Ovary (tissue), 9 donors: ENCODE measurements around the gene TBXA2R. TPM values are rescaled to one million over a fixed set of nuclear protein-coding genes. Genes with fewer than 3 reads are reported as not detected.
"Not testable (repeated sequence)": the region's sequence is repeated elsewhere in the genome, so short reads cannot be mapped to it uniquely, and the experiment has no call there.

ENCODE experiments used
- DNase-seq, 5 donors: peaks; one replicate each; pipeline ENCODE4 v3.0.0-alpha.2; 2019 to 2020
- H3K27ac ChIP-seq, 2 donors: fragments of 200-600 bp; one replicate each; pipeline versions ENCODE4 v1.5.1 to v1.8.0; 2019 to 2022
- H3K27me3 ChIP-seq: fragments of 200-600 bp; one replicate; pipeline ENCODE4 v1.8.0; 2022
- H3K36me3 ChIP-seq: fragments of 200-600 bp; sonication (generic); one replicate; pipeline ENCODE4 v1.5.1; 2019
- H3K4me1 ChIP-seq: one replicate; pipeline ENCODE4 v1.8.1; 2013; ENCODE audit warnings: mild to moderate bottlenecking, moderate library complexity; ENCODE audit not compliant: insufficient read depth
- H3K4me3 ChIP-seq: fragments of 200-600 bp; sonication (generic); one replicate; pipeline ENCODE4 v1.5.1; 2017
- H3K9me3 ChIP-seq, 2 donors: fragments of 200-600 bp in 1 of 2; sonication (generic) in 1 of 2; one replicate each; pipeline versions ENCODE4 v1.5.1 to v1.8.1; 2013 to 2019; ENCODE audit warnings: mild to moderate bottlenecking in 1 of 2, moderate library complexity in 1 of 2
- CTCF ChIP-seq, 3 donors: fragments of 450-650 bp in 2 of 3; fragments of 200-600 bp in 1 of 3; IDR thresholded peaks; one replicate each; pipeline versions ENCODE4 v1.5.1 to v1.8.0; 2016 to 2022; ENCODE audit warnings: antibody characterized with exemption in 3 of 3, mild to moderate bottlenecking in 1 of 3
- EP300 ChIP-seq: sonication (generic); formaldehyde crosslinking; IDR thresholded peaks from one replicate; pipeline ENCODE4 v1.6.1; 2017; ENCODE audit warnings: antibody characterized with exemption
- POLR2A ChIP-seq: fragments of 450-650 bp; IDR thresholded peaks from one replicate; pipeline ENCODE4 v1.6.1; 2017; ENCODE audit warnings: antibody characterized with exemption, mild to moderate bottlenecking, moderate library complexity
- WGBS, 3 donors: extraction: QIAGEN DNeasy Blood & Tissue Kit in 1 of 3; methylation state at CpG; one replicate each; pipeline versions ENCODE4 v1.1.5 to v1.1.7; 2013 to 2017; 5-methylcytosine and 5-hydroxymethylcytosine counted together
- intact Hi-C, 4 donors: fragments of 100-400 bp; cut with DNase I; formaldehyde crosslinking; loops; one replicate each; pipeline versions ENCODE4 v1.11.0 to v1.15.1; 2022 to 2023
- polyA plus RNA-seq, 2 donors: library from polyadenylated mRNA; stranded (reverse); fragments of 200-250 nt in 1 of 2; fragments of 350-450 nt in 1 of 2; fragmentation: Illumina TruSeq in 1 of 2; extraction: RNeasy Lipid Tissue Mini Kit (QIAGEN cat#74804) in 1 of 2; gene quantifications; one replicate each; pipeline ENCODE4 v1.2.3, GENCODE V29; 2013 to 2014
- total RNA-seq, 7 donors: library from RNA; depleted of rRNA in 2 of 7; stranded (reverse); fragments of >200 nt in 2 of 7; fragmentation: NEBNext Ultra II Directional in 3 of 7; extraction: Animal tissue kit (Norgen Biotek cat#: 25700) in 3 of 7; gene quantifications; one replicate each; pipeline versions ENCODE4 v1.1.0 to v1.2.4, GENCODE V29; 2016 to 2023
- donor health status: DM: no; HTN: no; CAD: no; lungs with moderate emphysema.
- donor health status: DM: no; HTN: no; CAD: no.
- donor health status: Bipolar disorder and iron deficiency.
- donor health status: DM: yes; HTN: yes; CAD: no.
- donor health status: DM: no; HTN: no; CAD: no.
- donor health status: DM: yes; HTN: yes; CAD: no.

The TBXA2R gene
- total and polyA plus RNA-seq, 9 donors: 1.1 to 3.7 (median 1.5) TPM

- Histone ChIP-seq H3K4me1 (peaks cover 19% of the 10 kb centered on the region), H3K27ac (peak overlapping the region; percentile 85 to 96), H3K36me3 (no peaks in the 10 kb centered on the region), H3K9me3 (no peaks in the 10 kb centered on the region), H3K27me3 (no peaks in the 10 kb centered on the region), H3K4me3 (no peak overlapping the region)
- TF ChIP-seq POLR2A: peak; percentile 35
- no peak for TF ChIP-seq EP300
- TF ChIP-seq CTCF (IDR thresholded peaks at IDR 0.05): peak in 1 of 3 donors; percentile 15
- DNase-seq: peak; percentile 84 to 90 (median 88)
- intact Hi-C loops: no loop called here
- 48 to 69% (median 53%) methylated on average over 47 to 50 of the region's 50 CpGs for WGBS, 3 donors
Observed at GRCh38 chr19:3632739-3633558, 26.3 kb upstream of the TBXA2R start.

- H3K36me3 ChIP-seq: no peaks in the 10 kb centered on the region
- TF ChIP-seq CTCF (IDR thresholded peaks at IDR 0.05): no peak
- TF ChIP-seq POLR2A: no peak
- TF ChIP-seq EP300: no peak
- H3K27me3 ChIP-seq: no peaks in the 10 kb centered on the region
- peak in 1 of 5 donors; percentile 57 for DNase-seq
- H3K4me1 ChIP-seq: peaks cover 19% of the 10 kb centered on the region
- peak overlapping the region; percentile 85 to 96 for H3K27ac ChIP-seq
- intact Hi-C loops: no loop called here
- 75 to 84% (median 80%) methylated on average over 16 of the region's 16 CpGs for WGBS, 3 donors
- no peak overlapping the region for H3K4me3 ChIP-seq
- no peaks in the 10 kb centered on the region for H3K9me3 ChIP-seq
Observed at GRCh38 chr19:3632098-3632497, 25.4 kb upstream of the TBXA2R start.

- Histone ChIP-seq H3K4me1 (peaks cover 19% of the 10 kb centered on the region), H3K27ac (peak overlapping the region; percentile 25 to 96), H3K4me3 (no peak overlapping the region), H3K27me3 (no peaks in the 10 kb centered on the region), H3K36me3 (no peaks in the 10 kb centered on the region), H3K9me3 (no peaks in the 10 kb centered on the region)
- no peak for DNase-seq
- intact Hi-C loops: no loop called here
- TF ChIP-seq CTCF (IDR thresholded peaks at IDR 0.05) (no peak), EP300 (no peak), POLR2A (no peak)
- WGBS, 3 donors: 83 to 87% (median 86%) methylated on average over 31 to 43 of the region's 43 CpGs
Observed at GRCh38 chr19:3631053-3631861, 24.6 kb upstream of the TBXA2R start.

GRCh38 chr19:3628766-3629165, 22.1 kb upstream of the TBXA2R start:
- DNase-seq: not testable (repeated sequence)

More at GRCh38 chr19:3628766-3629165, 22.1 kb upstream of the TBXA2R start:
- 50 to 59% (median 53%) methylated on average over 9 of the region's 9 CpGs for WGBS, 3 donors
- H3K4me1 ChIP-seq: peaks cover 23% of the 10 kb centered on the region
- H3K36me3 ChIP-seq, intact Hi-C loops, H3K27ac ChIP-seq, H3K27me3 ChIP-seq, H3K4me3 ChIP-seq, H3K9me3 ChIP-seq: not testable (repeated sequence)
